ENCODE data around the gene MED13L. TPM values are rescaled to one million over a fixed set of nuclear protein-coding genes. Genes with fewer than 3 reads are reported as not detected.

The MED13L gene
- total and polyA plus RNA-seq, 11 donors: 12.2 to 84.1 (median 60.2) TPM

GRCh38 chr12:116028619-116029018 is 248.9 kb downstream of the MED13L start:
- intact Hi-C loops (cut with DNase I): no loop called here
- no peak overlapping the region for H3K4me3 ChIP-seq
- no peak overlapping the region for H3K27ac ChIP-seq
- peaks cover 0 to 10% (median 0%) of the 10 kb centered on the region in 12 donors for H3K9me3 ChIP-seq
- no peaks in the 10 kb centered on the region for H3K27me3 ChIP-seq
- DNase-seq (no peak), ATAC-seq (no peak)
- H3K36me3 ChIP-seq: no peaks in the 10 kb centered on the region
- TF ChIP-seq, protein P1, sequence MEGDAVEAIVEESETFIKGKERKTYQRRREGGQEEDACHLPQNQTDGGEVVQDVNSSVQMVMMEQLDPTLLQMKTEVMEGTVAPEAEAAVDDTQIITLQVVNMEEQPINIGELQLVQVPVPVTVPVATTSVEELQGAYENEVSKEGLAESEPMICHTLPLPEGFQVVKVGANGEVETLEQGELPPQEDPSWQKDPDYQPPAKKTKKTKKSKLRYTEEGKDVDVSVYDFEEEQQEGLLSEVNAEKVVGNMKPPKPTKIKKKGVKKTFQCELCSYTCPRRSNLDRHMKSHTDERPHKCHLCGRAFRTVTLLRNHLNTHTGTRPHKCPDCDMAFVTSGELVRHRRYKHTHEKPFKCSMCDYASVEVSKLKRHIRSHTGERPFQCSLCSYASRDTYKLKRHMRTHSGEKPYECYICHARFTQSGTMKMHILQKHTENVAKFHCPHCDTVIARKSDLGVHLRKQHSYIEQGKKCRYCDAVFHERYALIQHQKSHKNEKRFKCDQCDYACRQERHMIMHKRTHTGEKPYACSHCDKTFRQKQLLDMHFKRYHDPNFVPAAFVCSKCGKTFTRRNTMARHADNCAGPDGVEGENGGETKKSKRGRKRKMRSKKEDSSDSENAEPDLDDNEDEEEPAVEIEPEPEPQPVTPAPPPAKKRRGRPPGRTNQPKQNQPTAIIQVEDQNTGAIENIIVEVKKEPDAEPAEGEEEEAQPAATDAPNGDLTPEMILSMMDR (IDR thresholded peaks at IDR 0.05): no peak
- TF ChIP-seq POLR2A (IDR thresholded peaks at IDR 0.05): no peak
- WGBS, 4 donors: 96 to 98% (median 97%) methylated on average over 4 of the region's 4 CpGs
- H3K4me1 ChIP-seq: peaks cover 0 to 31% (median 18%) of the 10 kb centered on the region in 12 donors

DNA sequence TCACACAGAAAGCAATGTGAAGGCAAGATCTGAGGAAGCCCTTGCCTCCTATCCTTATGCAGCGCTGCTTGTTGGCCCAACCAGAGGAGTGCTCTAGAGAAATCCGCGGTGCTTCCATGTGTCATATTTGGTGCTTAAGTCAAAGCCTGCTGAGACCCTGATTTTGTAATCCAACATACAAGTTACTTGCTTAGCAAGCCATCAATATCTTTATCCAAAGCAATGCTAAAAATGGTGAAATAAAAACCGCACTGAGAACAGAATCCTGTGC is 250.0 kb downstream of the MED13L start:
- no peak for ATAC-seq
- no peak overlapping the region for H3K27ac ChIP-seq
- no peak for DNase-seq
- H3K36me3 ChIP-seq: peaks cover 0 to 1% (median 0%) of the 10 kb centered on the region in 9 donors
- H3K27me3 ChIP-seq: no peaks in the 10 kb centered on the region
- intact Hi-C loops (cut with DNase I): no loop called here
- no peak overlapping the region for H3K4me3 ChIP-seq
- H3K4me1 ChIP-seq: peaks cover 0 to 31% (median 18%) of the 10 kb centered on the region in 12 donors
- TF ChIP-seq, protein P1 (IDR thresholded peaks at IDR 0.05): no peak
- no peak for TF ChIP-seq POLR2A (IDR thresholded peaks at IDR 0.05)
- peaks cover 0 to 10% (median 0%) of the 10 kb centered on the region in 12 donors for H3K9me3 ChIP-seq
- WGBS, 4 donors: 93 to 100% (median 94%) methylated on average over 4 of the region's 4 CpGs

GRCh38 chr12:116026768-116027550 is 250.5 kb downstream of the MED13L start:
- intact Hi-C loops (cut with DNase I): no loop called here
- DNase-seq (no peak), ATAC-seq (no peak)

DNA sequence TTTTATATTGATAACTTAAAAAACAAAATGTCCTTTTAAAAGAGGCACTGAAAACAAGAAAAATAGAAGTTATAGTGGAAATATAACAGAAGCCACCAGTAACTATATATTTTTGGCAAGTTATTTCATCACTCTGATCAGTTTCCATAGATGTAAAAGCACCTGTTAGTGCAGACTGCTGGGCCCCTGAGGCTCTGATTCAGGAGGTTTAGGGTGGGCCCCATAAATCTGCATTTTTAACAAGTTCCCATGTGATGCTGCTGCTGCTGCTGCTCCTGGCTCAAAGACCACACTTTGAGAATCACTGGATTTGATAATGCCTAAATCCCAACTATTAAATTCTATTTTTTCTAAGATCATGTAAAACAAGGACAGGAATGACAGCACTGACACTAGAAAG is 251.1 kb downstream of the MED13L start:
- peaks cover 0 to 9% (median 0%) of the 10 kb centered on the region in 12 donors for H3K9me3 ChIP-seq
- H3K27me3 ChIP-seq: no peaks in the 10 kb centered on the region
- intact Hi-C loops (cut with DNase I): no loop called here
- no peak for ATAC-seq
- peaks cover 0 to 31% (median 18%) of the 10 kb centered on the region in 12 donors for H3K4me1 ChIP-seq
- DNase-seq: no peak
- H3K36me3 ChIP-seq: peaks cover 0 to 13% (median 0%) of the 10 kb centered on the region in 9 donors
- H3K4me3 ChIP-seq: no peak overlapping the region
- no peak for TF ChIP-seq POLR2A (IDR thresholded peaks at IDR 0.05)
- TF ChIP-seq, protein P1 (IDR thresholded peaks at IDR 0.05): no peak
- no peak overlapping the region for H3K27ac ChIP-seq

More at GRCh38 chr12:116026768-116027550, 250.5 kb downstream of the MED13L start:
- no peaks in the 10 kb centered on the region for H3K27me3 ChIP-seq
- H3K27ac ChIP-seq: no peak overlapping the region
- H3K4me1 ChIP-seq: peaks cover 0 to 31% (median 18%) of the 10 kb centered on the region in 12 donors
- 72 to 82% (median 77%) methylated on average over 7 of the region's 7 CpGs for WGBS, 4 donors
- H3K36me3 ChIP-seq: peaks cover 0 to 7% (median 0%) of the 10 kb centered on the region in 9 donors
- TF ChIP-seq, protein P1 (IDR thresholded peaks at IDR 0.05): no peak
- TF ChIP-seq POLR2A (IDR thresholded peaks at IDR 0.05): no peak
- peaks cover 0 to 10% (median 0%) of the 10 kb centered on the region in 12 donors for H3K9me3 ChIP-seq
- no peak overlapping the region for H3K4me3 ChIP-seq

All from heart left ventricle (tissue), 16 donors.